ENCODE results near the gene ZNF385B.

Gene ZNF385B

DNA sequence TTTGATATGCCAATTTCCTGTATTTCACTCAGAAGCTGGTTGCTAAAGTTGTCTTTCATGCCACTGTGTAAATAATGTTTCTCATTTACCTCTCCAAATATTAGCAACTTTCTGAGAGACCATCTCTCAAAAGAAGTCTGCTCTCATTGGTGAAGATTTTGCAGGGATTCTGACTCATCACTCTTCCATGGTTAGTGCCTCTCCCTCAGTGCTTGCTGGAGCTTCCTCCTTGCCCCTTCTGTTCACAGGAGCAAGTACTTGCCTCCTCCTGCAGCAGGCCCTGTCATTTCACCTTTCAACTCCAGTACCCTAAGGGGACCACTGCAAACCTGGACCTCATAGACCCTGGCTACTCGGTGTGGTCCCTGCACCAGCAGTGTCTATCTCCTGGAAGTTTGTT, 168.8 kb downstream of the ZNF385B start:
- TF ChIP-seq EGR1 (IDR thresholded peaks at IDR 0.05) (no peak), RAD21 (IDR thresholded peaks at IDR 0.05; ENCODE audit: low read depth) (no peak), MAX (IDR thresholded peaks at IDR 0.05) (no peak), TCF12 (IDR thresholded peaks at IDR 0.05; ENCODE audit: low read depth) (no peak)

- TF ChIP-seq USF1 (IDR thresholded peaks at IDR 0.05) (no peak), YY1 (IDR thresholded peaks at IDR 0.05; ENCODE audit: low read depth) (no peak), REST (IDR thresholded peaks at IDR 0.05; ENCODE audit: low read depth) (no peak), RAD21 (IDR thresholded peaks at IDR 0.05; ENCODE audit: low read depth) (no peak), TCF12 (IDR thresholded peaks at IDR 0.05; ENCODE audit: low read depth) (no peak), TEAD4 (IDR thresholded peaks at IDR 0.05) (no peak), NFIC (IDR thresholded peaks at IDR 0.05) (no peak)
Measured at GRCh38 chr2:179692043-179692442, 169.4 kb downstream of the ZNF385B start.

DNA sequence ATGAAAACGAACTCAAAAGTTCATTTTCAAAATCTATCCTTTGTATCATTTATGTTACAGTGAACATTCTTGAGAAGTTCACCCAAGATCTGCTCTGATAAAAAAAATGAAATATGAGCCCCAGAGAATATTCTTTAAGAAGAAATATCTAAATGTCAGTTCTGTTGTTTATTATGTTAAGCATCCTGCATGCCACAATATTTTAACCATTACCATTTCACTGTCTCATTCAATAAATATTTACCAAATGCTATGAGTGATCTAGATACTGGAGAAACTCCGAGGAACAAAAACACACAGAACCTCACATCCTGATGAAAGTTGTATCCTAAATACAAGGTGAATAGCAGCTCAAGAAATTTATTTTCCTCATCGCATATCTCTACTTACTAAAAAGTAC, 170.2 kb downstream of the ZNF385B start:
- TF ChIP-seq TAF1 (IDR thresholded peaks at IDR 0.05; ENCODE audit: low read depth) = no peak
- TF ChIP-seq RAD21 (IDR thresholded peaks at IDR 0.05; ENCODE audit: low read depth) = no peak
- TF ChIP-seq EGR1 (IDR thresholded peaks at IDR 0.05) = no peak
- no peak for TF ChIP-seq ZBTB7A (IDR thresholded peaks at IDR 0.05; ENCODE audit: low read depth)
- TF ChIP-seq REST (IDR thresholded peaks at IDR 0.05; ENCODE audit: low read depth) = no peak
- no peak for TF ChIP-seq NFIC (IDR thresholded peaks at IDR 0.05)
- TF ChIP-seq MAX (IDR thresholded peaks at IDR 0.05) = no peak
- no peak for TF ChIP-seq CREB1 (IDR thresholded peaks at IDR 0.05; ENCODE audit: low read depth)
- no peak for TF ChIP-seq YY1 (IDR thresholded peaks at IDR 0.05; ENCODE audit: low read depth)
- no peak for TF ChIP-seq TEAD4 (IDR thresholded peaks at IDR 0.05)
- no peak for TF ChIP-seq EP300 (IDR thresholded peaks at IDR 0.05; ENCODE audit: borderline replicate concordance)
- no peak for TF ChIP-seq FOXM1 (IDR thresholded peaks at IDR 0.05; ENCODE audit: borderline replicate concordance, low read depth)
- no peak for TF ChIP-seq USF1 (IDR thresholded peaks at IDR 0.05)

- no peak for TF ChIP-seq NFIC (IDR thresholded peaks at IDR 0.05)
- no peak for TF ChIP-seq YY1 (IDR thresholded peaks at IDR 0.05; ENCODE audit: low read depth)
Measured at GRCh38 chr2:179686718-179687342, 174.6 kb downstream of the ZNF385B start.

DNA sequence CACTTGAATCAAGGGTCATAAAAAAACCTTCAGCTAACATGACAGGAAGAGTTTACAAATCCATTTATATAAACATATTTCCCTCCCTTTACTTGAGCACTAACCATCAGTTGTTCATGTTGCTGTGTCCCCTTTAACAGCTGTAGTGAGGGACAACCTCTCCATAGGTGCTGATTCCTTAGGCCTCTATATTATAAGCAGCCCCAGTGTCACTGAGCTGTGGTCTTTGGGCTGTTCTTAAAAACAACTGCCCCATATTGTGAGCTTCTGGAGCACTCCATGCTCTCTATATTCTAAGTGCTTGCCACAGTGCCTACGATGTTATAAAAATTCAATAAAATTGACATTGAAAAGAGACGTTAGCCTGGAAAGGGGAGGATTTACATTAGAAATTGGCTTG, 175.3 kb downstream of the ZNF385B start:
- TF ChIP-seq USF1 (IDR thresholded peaks at IDR 0.05) (no peak), TCF12 (IDR thresholded peaks at IDR 0.05; ENCODE audit: low read depth) (no peak), YY1 (IDR thresholded peaks at IDR 0.05; ENCODE audit: low read depth) (no peak), MAX (IDR thresholded peaks at IDR 0.05) (no peak), EGR1 (IDR thresholded peaks at IDR 0.05) (no peak), NFIC (IDR thresholded peaks at IDR 0.05) (no peak), EP300 (IDR thresholded peaks at IDR 0.05; ENCODE audit: borderline replicate concordance) (no peak), CEBPB (IDR thresholded peaks at IDR 0.05) (no peak), TEAD4 (IDR thresholded peaks at IDR 0.05) (no peak), TAF1 (IDR thresholded peaks at IDR 0.05; ENCODE audit: low read depth) (no peak)

GRCh38 chr2:179685146-179685545, 176.3 kb downstream of the ZNF385B start:
- TF ChIP-seq MAX (IDR thresholded peaks at IDR 0.05) = no peak
- TF ChIP-seq USF1 (IDR thresholded peaks at IDR 0.05) = no peak
- no peak for TF ChIP-seq NFIC (IDR thresholded peaks at IDR 0.05)
- no peak for TF ChIP-seq CEBPB (IDR thresholded peaks at IDR 0.05)

Data from Ishikawa (cell line).